Measurements from ENCODE around the gene ALG14. TPM values are rescaled to one million over a fixed set of nuclear protein-coding genes. Genes with fewer than 3 reads are reported as not detected.

The ALG14 gene
- total RNA-seq, 2 experiments from 2014 or later, result 2.5 to 2.9 TPM

- no peaks in the 10 kb centered on the region for H3K36me3 Mint-ChIP-seq (ENCODE audit: low read depth)
- POLR2A ChIA-PET, result no interaction called here
- CTCF ChIA-PET, result interaction anchor here (1.1 kb wide), 1 partner anchor 9 kb away, joined by 3 read pairs; no protein-coding TSS in a partner anchor
- no peak overlapping the region for H3K27ac Mint-ChIP-seq
- peaks cover 6% of the 10 kb centered on the region for H3K4me1 Mint-ChIP-seq (ENCODE audit: low read depth)
- TF ChIP-seq CTCF (IDR thresholded peaks at IDR 0.05), result no peak
- no peak for ATAC-seq
- H3K27me3 Mint-ChIP-seq, result no peaks in the 10 kb centered on the region
- no peak for DNase-seq
- H3K9me3 Mint-ChIP-seq, result no peaks in the 10 kb centered on the region
- intact Hi-C loops (cut with micrococcal nuclease), result no loop called here
- H3K4me3 Mint-ChIP-seq, result no peak overlapping the region
Measured at GRCh38 chr1:94978401-94978800, 94.3 kb downstream of the ALG14 start.

GRCh38 chr1:94976971-94977548 lies 95.7 kb downstream of the ALG14 start:
- Mint-ChIP-seq H3K27ac (no peak overlapping the region), H3K36me3 (ENCODE audit: low read depth) (no peaks in the 10 kb centered on the region), H3K4me3 (no peak overlapping the region), H3K4me1 (ENCODE audit: low read depth) (peaks cover 6% of the 10 kb centered on the region), H3K9me3 (no peaks in the 10 kb centered on the region), H3K27me3 (no peaks in the 10 kb centered on the region)
- ChIA-PET CTCF (no interaction called here), POLR2A (no interaction called here)
- TF ChIP-seq CTCF (IDR thresholded peaks at IDR 0.05), result no peak
- DNase-seq (no peak), ATAC-seq (no peak)
- intact Hi-C loops (cut with micrococcal nuclease), result no loop called here

GRCh38 chr1:94974824-94975223 lies 97.9 kb downstream of the ALG14 start:
- ATAC-seq, result no peak
- POLR2A ChIA-PET, result no interaction called here
- Mint-ChIP-seq H3K9me3 (no peaks in the 10 kb centered on the region), H3K27ac (no peak overlapping the region), H3K4me3 (no peak overlapping the region), H3K27me3 (no peaks in the 10 kb centered on the region), H3K4me1 (ENCODE audit: low read depth) (no peaks in the 10 kb centered on the region), H3K36me3 (ENCODE audit: low read depth) (no peaks in the 10 kb centered on the region)
- intact Hi-C loops (cut with micrococcal nuclease), result no loop called here
- no peak for TF ChIP-seq CTCF (IDR thresholded peaks at IDR 0.05)
- CTCF ChIA-PET, result no interaction called here
- DNase-seq, result no peak

- Mint-ChIP-seq H3K4me1 (ENCODE audit: low read depth) (no peaks in the 10 kb centered on the region), H3K27ac (no peak overlapping the region), H3K27me3 (no peaks in the 10 kb centered on the region), H3K9me3 (no peaks in the 10 kb centered on the region), H3K36me3 (ENCODE audit: low read depth) (no peaks in the 10 kb centered on the region), H3K4me3 (no peak overlapping the region)
- TF ChIP-seq CTCF (IDR thresholded peaks at IDR 0.05), result no peak
- DNase-seq (no peak), ATAC-seq (no peak)
- intact Hi-C loops (cut with micrococcal nuclease), result no loop called here
- CTCF ChIA-PET, result no interaction called here
- POLR2A ChIA-PET, result no interaction called here
Measured at GRCh38 chr1:94974241-94974640, 98.5 kb downstream of the ALG14 start.

GRCh38 chr1:94973309-94973922 lies 99.3 kb downstream of the ALG14 start:
- intact Hi-C loops (cut with micrococcal nuclease), result no loop called here
- H3K9me3 Mint-ChIP-seq, result no peaks in the 10 kb centered on the region
- no peak for ATAC-seq
- no peak overlapping the region for H3K27ac Mint-ChIP-seq
- no peaks in the 10 kb centered on the region for H3K27me3 Mint-ChIP-seq
- no peak overlapping the region for H3K4me3 Mint-ChIP-seq
- H3K4me1 Mint-ChIP-seq (ENCODE audit: low read depth), result no peaks in the 10 kb centered on the region
- TF ChIP-seq CTCF (IDR thresholded peaks at IDR 0.05), result no peak
- DNase-seq, result no peak
- no peaks in the 10 kb centered on the region for H3K36me3 Mint-ChIP-seq (ENCODE audit: low read depth)
- CTCF ChIA-PET, result no interaction called here
- POLR2A ChIA-PET, result no interaction called here
